Measurements from ENCODE around the gene ALCAM. TPM values are rescaled to one million over a fixed set of nuclear protein-coding genes. Genes with fewer than 3 reads are reported as not detected.
A peak's percentile ranks its signal among the peaks of the same experiment; 100 is the strongest.

ALCAM gene
- polyA plus RNA-seq, 3 donors = 7.1 to 8.0 (median 7.9) TPM

DNA sequence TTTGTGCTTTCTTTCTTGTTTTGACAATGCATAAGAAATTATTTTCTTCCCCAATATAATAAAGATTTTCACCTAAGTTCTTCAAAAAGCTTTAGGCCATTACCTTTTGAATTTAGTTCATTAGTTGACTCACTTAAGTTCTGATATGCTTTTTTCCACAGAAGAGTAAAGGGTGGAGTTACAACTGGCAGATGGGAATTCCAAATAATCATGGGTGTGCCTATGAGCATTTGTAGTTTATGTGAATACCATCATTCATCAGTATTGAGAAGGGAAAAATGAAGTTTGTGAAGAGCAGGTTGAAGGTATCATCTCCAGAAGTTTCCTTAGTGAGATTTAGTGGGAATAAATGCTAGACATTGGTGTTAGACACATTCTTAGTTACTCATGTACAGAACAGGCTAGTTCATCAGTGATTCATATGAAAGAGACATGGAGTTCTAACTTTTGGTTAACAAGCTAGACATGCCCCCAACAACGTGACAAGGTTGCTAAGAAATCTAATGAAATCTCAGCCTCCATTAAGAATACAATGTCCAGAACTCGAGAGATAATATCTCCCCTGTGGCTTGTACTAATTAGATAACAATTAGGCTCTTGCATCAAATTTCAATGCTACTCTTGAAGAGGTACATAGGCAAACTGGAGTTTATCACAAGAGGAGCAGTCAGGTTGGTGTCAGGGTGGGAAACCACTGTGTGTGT is 16.9 kb upstream of the ALCAM start:
- H3K79me2 ChIP-seq (ENCODE audit: insufficient read depth, low read length) = no peaks in the 10 kb centered on the region
- H3K9ac ChIP-seq (ENCODE audit: insufficient read depth, low read length, poor library complexity, severe bottlenecking) = no peak overlapping the region
- Mint-ChIP-seq H3K27me3 (ENCODE audit: low read depth in 3 of 3) (peaks cover 0 to 9% (median 5%) of the 10 kb centered on the region in 3 donors), H3K27ac (peak overlapping the region in 1 of 7 donors; percentile 84), H3K4me1 (peaks cover 50% of the 10 kb centered on the region), H3K9me3 (peaks cover 0 to 10% (median 5%) of the 10 kb centered on the region in 7 donors), H3K36me3 (peaks cover 0 to 4% of the 10 kb centered on the region in 2 donors), H3K4me3 (no peak overlapping the region)
- H2AFZ ChIP-seq (ENCODE audit: insufficient read depth, low read depth, low read length, poor library complexity, severe bottlenecking) = no peak overlapping the region
- TF ChIP-seq, protein P1, sequence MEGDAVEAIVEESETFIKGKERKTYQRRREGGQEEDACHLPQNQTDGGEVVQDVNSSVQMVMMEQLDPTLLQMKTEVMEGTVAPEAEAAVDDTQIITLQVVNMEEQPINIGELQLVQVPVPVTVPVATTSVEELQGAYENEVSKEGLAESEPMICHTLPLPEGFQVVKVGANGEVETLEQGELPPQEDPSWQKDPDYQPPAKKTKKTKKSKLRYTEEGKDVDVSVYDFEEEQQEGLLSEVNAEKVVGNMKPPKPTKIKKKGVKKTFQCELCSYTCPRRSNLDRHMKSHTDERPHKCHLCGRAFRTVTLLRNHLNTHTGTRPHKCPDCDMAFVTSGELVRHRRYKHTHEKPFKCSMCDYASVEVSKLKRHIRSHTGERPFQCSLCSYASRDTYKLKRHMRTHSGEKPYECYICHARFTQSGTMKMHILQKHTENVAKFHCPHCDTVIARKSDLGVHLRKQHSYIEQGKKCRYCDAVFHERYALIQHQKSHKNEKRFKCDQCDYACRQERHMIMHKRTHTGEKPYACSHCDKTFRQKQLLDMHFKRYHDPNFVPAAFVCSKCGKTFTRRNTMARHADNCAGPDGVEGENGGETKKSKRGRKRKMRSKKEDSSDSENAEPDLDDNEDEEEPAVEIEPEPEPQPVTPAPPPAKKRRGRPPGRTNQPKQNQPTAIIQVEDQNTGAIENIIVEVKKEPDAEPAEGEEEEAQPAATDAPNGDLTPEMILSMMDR (IDR thresholded peaks at IDR 0.05) = no peak
- no peak for DNase-seq
- H3K4me3 ChIP-seq (replicated peaks in 1 of 3; ENCODE audit: low read depth in 2 of 3, low read length in 3 of 3) = no peak overlapping the region
- peaks cover 6 to 11% of the 10 kb centered on the region in 2 donors for H3K9me3 ChIP-seq (replicated peaks in 1 of 2; ENCODE audit: control insufficient read depth in 1 of 2, insufficient read depth in 1 of 2, low read length in 2 of 2)
- peaks cover 0 to 2% of the 10 kb centered on the region in 2 donors for H3K27me3 ChIP-seq (ENCODE audit: control insufficient read depth in 2 of 2, insufficient read depth in 2 of 2, low read length in 2 of 2)
- intact Hi-C loops (cut with micrococcal nuclease) = no loop called here
- peaks cover 37 to 50% of the 10 kb centered on the region in 2 donors for H3K4me1 ChIP-seq (ENCODE audit: control insufficient read depth in 1 of 2, insufficient read depth in 2 of 2, low read length in 2 of 2)
- no CpG with 5 or more reads among the region's 2 CpGs for WGBS (ENCODE audit: insufficient coverage)
- H4K20me1 ChIP-seq (ENCODE audit: insufficient read depth, low read length) = no peaks in the 10 kb centered on the region
- no peak overlapping the region for H3K4me2 ChIP-seq (replicated peaks; ENCODE audit: extremely low read depth, low read length, poor library complexity, severe bottlenecking)
- H3K36me3 ChIP-seq (replicated peaks in 1 of 2; ENCODE audit: control insufficient read depth in 1 of 2, insufficient read depth in 2 of 2, low read length in 2 of 2) = no peaks in the 10 kb centered on the region
- H3K27ac ChIP-seq (ENCODE audit: low read depth in 1 of 2, low read length in 2 of 2) = no peak overlapping the region

DNA sequence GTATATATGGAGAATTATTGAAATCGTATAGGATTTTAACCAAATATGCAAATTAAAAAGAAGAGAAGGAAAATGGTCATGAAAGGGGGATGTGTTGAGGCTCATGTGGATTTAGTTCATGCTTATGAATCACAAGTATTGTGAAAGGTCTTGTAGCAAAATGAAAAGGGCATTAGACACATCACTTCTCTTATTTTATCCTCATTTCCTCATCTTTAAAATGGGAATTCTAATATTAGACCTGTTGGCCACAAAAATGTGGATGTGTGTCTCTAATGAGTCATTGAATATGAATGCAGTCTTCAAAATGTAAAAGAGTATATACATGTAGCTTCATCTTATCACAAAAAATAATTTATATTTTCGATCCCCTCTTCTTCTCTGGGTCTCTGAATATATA is 14.9 kb upstream of the ALCAM start:
- Histone ChIP-seq H3K4me3 (replicated peaks in 1 of 3; ENCODE audit: low read depth in 2 of 3, low read length in 3 of 3) (no peak overlapping the region), H3K4me2 (replicated peaks; ENCODE audit: extremely low read depth, low read length, poor library complexity, severe bottlenecking) (peak overlapping the region; percentile 18), H3K27me3 (ENCODE audit: control insufficient read depth in 2 of 2, insufficient read depth in 2 of 2, low read length in 2 of 2) (peaks cover 0 to 2% of the 10 kb centered on the region in 2 donors), H3K36me3 (replicated peaks in 1 of 2; ENCODE audit: control insufficient read depth in 1 of 2, insufficient read depth in 2 of 2, low read length in 2 of 2) (no peaks in the 10 kb centered on the region), H3K9me3 (replicated peaks in 1 of 2; ENCODE audit: control insufficient read depth in 1 of 2, insufficient read depth in 1 of 2, low read length in 2 of 2) (no peaks in the 10 kb centered on the region), H3K27ac (ENCODE audit: low read depth in 1 of 2, low read length in 2 of 2) (peak overlapping the region in 1 of 2 donors; percentile 30), H3K4me1 (ENCODE audit: control insufficient read depth in 1 of 2, insufficient read depth in 2 of 2, low read length in 2 of 2) (peaks cover 49 to 67% of the 10 kb centered on the region in 2 donors), H4K20me1 (ENCODE audit: insufficient read depth, low read length) (no peaks in the 10 kb centered on the region), H3K9ac (ENCODE audit: insufficient read depth, low read length, poor library complexity, severe bottlenecking) (no peak overlapping the region), H3K79me2 (ENCODE audit: insufficient read depth, low read length) (no peaks in the 10 kb centered on the region), H2AFZ (ENCODE audit: insufficient read depth, low read depth, low read length, poor library complexity, severe bottlenecking) (no peak overlapping the region)
- WGBS (ENCODE audit: insufficient coverage) = no CpG with 5 or more reads among the region's 2 CpGs
- peaks cover 66% of the 10 kb centered on the region for H3K4me1 Mint-ChIP-seq
- no peaks in the 10 kb centered on the region for H3K9me3 Mint-ChIP-seq
- intact Hi-C loops (cut with micrococcal nuclease) = no loop called here
- TF ChIP-seq, protein P1 (IDR thresholded peaks at IDR 0.05) = no peak
- DNase-seq = peak; percentile 74 to 93 (median 91)
- peaks cover 0 to 10% (median 7%) of the 10 kb centered on the region in 3 donors for H3K27me3 Mint-ChIP-seq (ENCODE audit: low read depth in 3 of 3)
- peak overlapping the region in 1 of 2 donors; percentile 30 for H3K4me3 Mint-ChIP-seq
- H3K36me3 Mint-ChIP-seq = peaks cover 0 to 4% of the 10 kb centered on the region in 2 donors
- peak overlapping the region; percentile 35 to 93 (median 52) for H3K27ac Mint-ChIP-seq

Data from CD14-positive monocyte (primary cell).